ENCODE data around the gene ALDH1L1. TPM values are rescaled to one million over a fixed set of nuclear protein-coding genes. Genes with fewer than 3 reads are reported as not detected.

Gene ALDH1L1
- total and polyA plus RNA-seq, 2 of the 8 experiments (the other 6 are each of a cell fraction or from before 2014, with no cell fraction given), result 0.98 to 1.6 TPM

GRCh38 chr3:126181398-126181725, 976 bp upstream of the ALDH1L1 start:
- Histone ChIP-seq H2BK20ac (ENCODE audit: low read length) (no peak overlapping the region), H3K23me2 (ENCODE audit: low read depth, low read length) (peaks cover 15% of the 10 kb centered on the region; the same call in 1 of the 2 replicates), H3K9me3 (ENCODE audit: insufficient read depth in 2 of 2, low read depth in 1 of 2, low read length in 1 of 2) (no peaks in the 10 kb centered on the region), H4K8ac (ENCODE audit: extremely low read depth, insufficient read depth, low read length) (no peak overlapping the region), H3K36me3 (ENCODE audit: control insufficient read depth in 2 of 4, insufficient read depth in 4 of 4, low read length in 3 of 4) (no peaks in the 10 kb centered on the region), H2AFZ (ENCODE audit: low read length) (peak overlapping the region; percentile 96), H2BK5ac (ENCODE audit: low read depth, low read length) (no peak overlapping the region), H3K27ac (ENCODE audit: low read depth, low read length) (no peak overlapping the region), H3K23ac (ENCODE audit: insufficient read length) (no peak overlapping the region), H4K20me1 (replicated peaks in 1 of 2; ENCODE audit: control insufficient read depth in 1 of 2, insufficient read depth in 2 of 2, low read length in 2 of 2) (no peaks in the 10 kb centered on the region), H3K79me2 (ENCODE audit: control insufficient read depth in 1 of 2, insufficient read depth in 2 of 2, low read length in 2 of 2) (no peaks in the 10 kb centered on the region), H2BK15ac (ENCODE audit: low read length) (no peak overlapping the region; the same call in 1 of the 2 replicates), H3K4me2 (ENCODE audit: insufficient read depth in 1 of 2, low read depth in 2 of 2, low read length in 2 of 2) (peak overlapping the region; percentile 82 to 98), H3K14ac (ENCODE audit: insufficient read length) (no peak overlapping the region), H2BK12ac (ENCODE audit: low read depth, low read length) (no peak overlapping the region), H4K91ac (replicated peaks; ENCODE audit: insufficient read length, low read length) (no peak overlapping the region), H2AK5ac (ENCODE audit: low read depth, low read length) (no peak overlapping the region), H3K4me3 (ENCODE audit: extremely low read depth in 1 of 4, insufficient read depth in 2 of 4, low read depth in 3 of 4, low read length in 4 of 4) (peak overlapping the region in 2 of 4 experiments; percentile 57 to 85; a peak in 5 of 8 replicates), H4K5ac (ENCODE audit: insufficient read length, low read depth, low read length) (no peak overlapping the region), H3K18ac (ENCODE audit: extremely low read depth, low read length) (peak overlapping the region; percentile 48; the same call in 1 of the 2 replicates), H3K4ac (replicated peaks; ENCODE audit: insufficient read length, low read depth, low read length) (no peak overlapping the region), H3K4me1 (replicated peaks in 1 of 4; ENCODE audit: control insufficient read depth in 3 of 4, insufficient read depth in 4 of 4, low read length in 3 of 4) (peaks cover 0 to 3% (median 0%) of the 10 kb centered on the region in 4 experiments; a peak in 1 of 7 replicates), H2BK120ac (replicated peaks; ENCODE audit: low read depth, low read length) (no peak overlapping the region), H3K9ac (replicated peaks in 1 of 4; ENCODE audit: extremely low read depth in 1 of 4, low read depth in 3 of 4, low read length in 3 of 4) (no peak overlapping the region), H3K27me3 (replicated peaks in 1 of 4; ENCODE audit: control insufficient read depth in 3 of 4, extremely low read depth in 1 of 4, insufficient read depth in 3 of 4, low read length in 3 of 4) (peaks cover 2 to 34% (median 25%) of the 10 kb centered on the region in 4 experiments), H3K56ac (replicated peaks; ENCODE audit: insufficient read length, low read depth, low read length) (no peak overlapping the region), H3K79me1 (ENCODE audit: low read depth, low read length) (no peaks in the 10 kb centered on the region)
- ChIA-PET CTCF (ENCODE audit: partially characterized antibody) (interaction anchor here (1.6 to 5.9 kb wide), 2 partner anchors 17 to 30 kb away, joined by 3 to 35 read pairs; no protein-coding TSS in a partner anchor), POLR2A (ENCODE audit: partially characterized antibody) (no interaction called here)
- no peak for TF ChIP-seq CREB1 (IDR thresholded peaks at IDR 0.05)
- TF ChIP-seq RBBP5 (IDR thresholded peaks at IDR 0.05; ENCODE audit: borderline replicate concordance, low read depth, low read length), result no peak
- no peak for TF ChIP-seq ZNF274 (IDR thresholded peaks at IDR 0.05; ENCODE audit: borderline replicate concordance, extremely low read depth, low read length)
- no peak for TF ChIP-seq CTCF (IDR thresholded peaks at IDR 0.05; ENCODE audit: control extremely low read depth in 1 of 3, insufficient read depth in 1 of 3, low read depth in 1 of 3, low read length in 3 of 3)
- no peak for TF ChIP-seq CBX8 (IDR thresholded peaks at IDR 0.05; ENCODE audit: borderline replicate concordance, low read depth, low read length)
- TF ChIP-seq SIRT6 (IDR thresholded peaks at IDR 0.05; ENCODE audit: low read length), result no peak
- TF ChIP-seq RAD21 (IDR thresholded peaks at IDR 0.05 in 1 of 2, conservative IDR thresholded peaks at IDR 0.05 in 1 of 2; ENCODE audit: low read depth in 2 of 2, low read length in 2 of 2), result no peak
- no peak for TF ChIP-seq TBP (IDR thresholded peaks at IDR 0.05; ENCODE audit: low read depth, low read length)
- TF ChIP-seq KDM1A (IDR thresholded peaks at IDR 0.05; ENCODE audit: borderline replicate concordance, low read length), result no peak
- TF ChIP-seq ATF3 (IDR thresholded peaks at IDR 0.05; ENCODE audit: insufficient read depth, low read depth, low read length), result no peak
- DNase-seq (ENCODE audit: low read depth in 1 of 2, low spot score in 2 of 2) (no peak), FAIRE-seq (no peak)
- WGBS, 2 experiments (ENCODE audit: extremely low coverage in 1 of 2, insufficient coverage in 1 of 2, insufficient read length in 1 of 2, insufficient replicate concordance in 2 of 2, low coverage in 1 of 2, low lambda C conversion rate in 2 of 2, missing lambda C conversion rate in 1 of 2), result 67% methylated on average over 1 of the region's 1 CpG; no CpG with 5 or more reads in 1 of the 2 experiments
